Common myeloid progenitor, CD34-positive (primary cell): ENCODE results near the gene PTPRK.

Source experiments
- CTCF ChIA-PET: fragments of 350-600 bp; sonication (Branson Sonifier 250); formaldehyde crosslinking; loops from one replicate; lab custom pipeline; 2021; ENCODE audit warnings: antibody characterized with exemption; lab: Charles Lee
- POLR2A ChIA-PET: fragments of 350-600 bp; sonication (Branson Sonifier 250); formaldehyde crosslinking; loops from one replicate; lab custom pipeline; 2021; ENCODE audit warnings: antibody characterized with exemption; lab: Charles Lee
- DNase-seq, 3 donors: peaks; one replicate each; pipeline versions ENCODE4 v3.0.0 to v3.0.0-alpha.2; 2013
- H3K27ac ChIP-seq, 2 experiments: 1 replicate in 1 of 2; 2 replicates in 1 of 2; pipeline ENCODE4 v1.7.0; 2013; ENCODE audit warnings: inconsistent platforms in 2 of 2, low read length in 2 of 2, mild to moderate bottlenecking in 2 of 2, low read depth in 1 of 2, moderate library complexity in 1 of 2; ENCODE audit not compliant: severe bottlenecking in 2 of 2, insufficient read depth in 1 of 2, poor library complexity in 1 of 2
- H3K27me3 ChIP-seq, 5 experiments: replicated peaks in 2 of 5; 1 replicate in 3 of 5; 2 replicates in 2 of 5; pipeline versions ENCODE4 v1.6.1 to v1.7.0; 2013; ENCODE audit warnings: low read length in 4 of 5, mild to moderate bottlenecking in 2 of 5, moderate library complexity in 2 of 5, inconsistent platforms in 1 of 5; ENCODE audit not compliant: insufficient read depth in 5 of 5, control insufficient read depth in 4 of 5
- H3K36me3 ChIP-seq, 4 experiments: 1 replicate in 2 of 4; 2 replicates in 2 of 4; pipeline versions ENCODE4 v1.6.1 to v1.7.0; 2013; ENCODE audit warnings: low read length in 3 of 4, control low read depth in 1 of 4, mild to moderate bottlenecking in 1 of 4; ENCODE audit not compliant: control insufficient read depth in 4 of 4, insufficient read depth in 4 of 4
- H3K4me1 ChIP-seq, 4 experiments: 1 replicate in 3 of 4; 2 replicates in 1 of 4; pipeline versions ENCODE4 v1.6.1 to v1.7.1; 2013; ENCODE audit warnings: low read length in 3 of 4, mild to moderate bottlenecking in 3 of 4, control low read depth in 1 of 4, inconsistent platforms in 1 of 4, moderate library complexity in 1 of 4; ENCODE audit not compliant: control insufficient read depth in 4 of 4, insufficient read depth in 4 of 4; ENCODE audit errors: control extremely low read depth in 1 of 4
- H3K4me3 ChIP-seq, 7 experiments: 1 replicate in 4 of 7; 2 replicates in 3 of 7; pipeline versions ENCODE4 v1.5.1 to v1.7.0; 2013; ENCODE audit warnings: mild to moderate bottlenecking in 7 of 7, low read length in 6 of 7, moderate library complexity in 6 of 7, inconsistent platforms in 2 of 7, low read depth in 2 of 7, control low read depth in 1 of 7; ENCODE audit not compliant: insufficient read depth in 4 of 7, control insufficient read depth in 1 of 7; ENCODE audit errors: extremely low read depth in 1 of 7
- H3K9me3 ChIP-seq, 5 experiments: 1 replicate in 4 of 5; 2 replicates in 1 of 5; pipeline versions ENCODE4 v1.6.1 to v1.7.1; 2013; ENCODE audit warnings: low read length in 4 of 5, mild to moderate bottlenecking in 2 of 5, inconsistent platforms in 1 of 5, low read depth in 1 of 5, moderate library complexity in 1 of 5; ENCODE audit not compliant: control insufficient read depth in 4 of 5, insufficient read depth in 2 of 5; ENCODE audit errors: control extremely low read depth in 1 of 5
- WGBS: methylation state at CpG from one replicate; pipeline ENCODE4 v1.1.5; 2013; ENCODE audit not compliant: insufficient coverage; 5-methylcytosine and 5-hydroxymethylcytosine counted together

Gene PTPRK

GRCh38 chr6:128121190-128121589, 399.2 kb downstream of the PTPRK start:
- POLR2A ChIA-PET, result no interaction called here
- H3K4me3 ChIP-seq, result no peak overlapping the region
- no peaks in the 10 kb centered on the region for H3K9me3 ChIP-seq
- H3K27me3 ChIP-seq, result no peaks in the 10 kb centered on the region
- CTCF ChIA-PET, result no interaction called here
- no peak overlapping the region for H3K27ac ChIP-seq
- H3K4me1 ChIP-seq, result peaks cover 0 to 6% (median 0%) of the 10 kb centered on the region in 4 experiments
- no peak for DNase-seq
- no peaks in the 10 kb centered on the region for H3K36me3 ChIP-seq

GRCh38 chr6:128118401-128118800, 402.0 kb downstream of the PTPRK start:
- ChIA-PET CTCF (no interaction called here), POLR2A (no interaction called here)
- no peaks in the 10 kb centered on the region for H3K36me3 ChIP-seq
- no peak overlapping the region for H3K27ac ChIP-seq
- H3K27me3 ChIP-seq, result no peaks in the 10 kb centered on the region
- no peaks in the 10 kb centered on the region for H3K9me3 ChIP-seq
- no peak overlapping the region for H3K4me3 ChIP-seq
- no peak for DNase-seq
- peaks cover 0 to 6% (median 0%) of the 10 kb centered on the region in 4 experiments for H3K4me1 ChIP-seq

GRCh38 chr6:128117916-128118315, 402.5 kb downstream of the PTPRK start:
- H3K27me3 ChIP-seq, result no peaks in the 10 kb centered on the region
- WGBS, result 100% methylated on average over 1 of the region's 3 CpGs
- POLR2A ChIA-PET, result no interaction called here
- CTCF ChIA-PET, result no interaction called here
- no peaks in the 10 kb centered on the region for H3K9me3 ChIP-seq
- H3K4me3 ChIP-seq, result no peak overlapping the region
- no peaks in the 10 kb centered on the region for H3K36me3 ChIP-seq
- peaks cover 0 to 6% (median 0%) of the 10 kb centered on the region in 4 experiments for H3K4me1 ChIP-seq
- H3K27ac ChIP-seq, result no peak overlapping the region
- DNase-seq, result no peak

DNA sequence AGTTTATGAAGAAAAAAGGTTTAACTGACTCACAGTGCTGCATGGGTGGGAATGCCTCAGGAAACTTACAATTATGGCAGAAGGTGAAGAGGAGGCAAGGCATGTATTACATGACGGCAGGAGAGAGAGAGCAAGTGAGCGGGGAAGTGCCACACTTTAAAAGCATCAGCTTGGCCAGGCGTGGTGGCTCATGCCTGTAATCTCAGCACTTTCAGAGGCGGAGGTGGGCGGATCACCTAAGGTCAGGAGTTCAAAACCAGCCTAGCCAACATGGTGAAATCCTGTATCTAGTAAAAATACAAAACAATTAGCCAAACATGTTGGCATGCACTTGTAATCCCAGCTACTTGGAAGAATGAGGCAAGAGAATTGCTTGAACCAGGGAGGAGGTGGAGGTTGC, 406.2 kb downstream of the PTPRK start:
- CTCF ChIA-PET, result no interaction called here
- H3K27ac ChIP-seq, result no peak overlapping the region
- WGBS, result 100% methylated on average over 4 of the region's 5 CpGs

DNA sequence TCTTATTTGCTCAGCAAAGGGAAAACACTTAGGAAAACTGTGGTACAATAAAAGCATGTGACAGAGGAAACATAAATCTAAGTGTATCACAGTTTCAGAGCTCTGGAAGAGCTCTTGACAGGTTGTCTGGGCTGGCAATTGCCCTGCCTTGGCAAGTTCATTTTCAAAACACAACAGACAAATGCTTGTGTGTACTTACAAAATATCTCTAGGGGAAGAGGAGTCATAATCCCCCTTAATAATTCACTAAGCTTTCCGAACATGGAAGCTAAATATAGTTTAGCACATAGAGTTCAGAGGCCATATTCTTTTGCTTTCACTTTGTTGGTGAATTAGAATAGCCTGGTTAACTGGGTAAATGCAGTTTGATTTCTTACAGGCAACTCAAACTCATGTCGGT, 407.9 kb downstream of the PTPRK start:
- Histone ChIP-seq H3K4me1 (peaks cover 0 to 4% (median under 1%) of the 10 kb centered on the region in 4 experiments), H3K27ac (no peak overlapping the region), H3K27me3 (no peaks in the 10 kb centered on the region), H3K36me3 (no peaks in the 10 kb centered on the region), H3K4me3 (peak overlapping the region in 2 of 7 experiments; percentile 23 to 29), H3K9me3 (no peaks in the 10 kb centered on the region)
- CTCF ChIA-PET, result no interaction called here
- POLR2A ChIA-PET, result no interaction called here
- WGBS, result 92% methylated on average over 1 of the region's 2 CpGs
- peak in 1 of 3 donors; percentile 1 for DNase-seq

More for the DNA sequence above, 406.2 kb downstream of the PTPRK start:
- no peaks in the 10 kb centered on the region for H3K27me3 ChIP-seq
- DNase-seq, result no peak
- POLR2A ChIA-PET, result no interaction called here
- H3K36me3 ChIP-seq, result no peaks in the 10 kb centered on the region
- H3K4me3 ChIP-seq, result no peak overlapping the region
- peaks cover 0 to 10% (median under 1%) of the 10 kb centered on the region in 4 experiments for H3K4me1 ChIP-seq
- no peaks in the 10 kb centered on the region for H3K9me3 ChIP-seq

- ChIA-PET CTCF (interaction anchor here (0.8 kb wide), 1 partner anchor 35 kb away, joined by 3 read pairs; no protein-coding TSS in a partner anchor), POLR2A (no interaction called here)
- Histone ChIP-seq H3K27me3 (no peaks in the 10 kb centered on the region), H3K4me1 (peaks cover 0 to 4% (median under 1%) of the 10 kb centered on the region in 4 experiments), H3K36me3 (no peaks in the 10 kb centered on the region), H3K9me3 (no peaks in the 10 kb centered on the region), H3K27ac (no peak overlapping the region), H3K4me3 (no peak overlapping the region)
- 100% methylated on average over 2 of the region's 2 CpGs for WGBS
- no peak for DNase-seq
These were observed 409.3 kb downstream of the PTPRK start for GRCh38 chr6:128111096-128111495.

DNA sequence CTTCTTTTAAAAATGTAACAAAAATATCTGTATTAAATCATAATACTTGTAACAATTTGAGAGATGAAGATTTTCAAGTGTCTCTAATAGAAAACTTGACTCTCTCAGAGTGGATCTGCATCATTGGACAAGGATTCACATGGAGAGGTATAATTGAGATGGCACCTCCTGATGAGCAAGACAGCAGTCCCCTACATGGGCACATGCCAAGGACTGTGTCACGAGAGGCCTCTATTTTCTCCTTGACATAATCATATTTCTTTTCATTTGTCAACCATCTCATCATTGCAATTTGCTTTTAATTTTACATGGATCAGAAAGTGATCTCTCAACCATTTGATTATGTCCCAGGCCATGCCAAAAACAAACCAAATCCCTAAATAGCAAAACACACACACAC, 412.7 kb downstream of the PTPRK start:
- H3K27me3 ChIP-seq, result no peaks in the 10 kb centered on the region
- POLR2A ChIA-PET, result no interaction called here

More for the DNA sequence above, 412.7 kb downstream of the PTPRK start:
- no peak for DNase-seq
- Histone ChIP-seq H3K4me3 (no peak overlapping the region), H3K4me1 (peaks cover 0 to 3% (median 0%) of the 10 kb centered on the region in 4 experiments), H3K36me3 (no peaks in the 10 kb centered on the region), H3K27ac (no peak overlapping the region), H3K9me3 (no peaks in the 10 kb centered on the region)
- CTCF ChIA-PET, result no interaction called here
- no CpG with 5 or more reads among the region's 1 CpG for WGBS
